ENCODE results near the gene ARL11. TPM values are rescaled to one million over a fixed set of nuclear protein-coding genes. Genes with fewer than 3 reads are reported as not detected.
A peak's percentile ranks its signal among the peaks of the same experiment; 100 is the strongest.

The ARL11 gene
- total RNA-seq, 1 donor from 2014 or later: 0.06 TPM

DNA sequence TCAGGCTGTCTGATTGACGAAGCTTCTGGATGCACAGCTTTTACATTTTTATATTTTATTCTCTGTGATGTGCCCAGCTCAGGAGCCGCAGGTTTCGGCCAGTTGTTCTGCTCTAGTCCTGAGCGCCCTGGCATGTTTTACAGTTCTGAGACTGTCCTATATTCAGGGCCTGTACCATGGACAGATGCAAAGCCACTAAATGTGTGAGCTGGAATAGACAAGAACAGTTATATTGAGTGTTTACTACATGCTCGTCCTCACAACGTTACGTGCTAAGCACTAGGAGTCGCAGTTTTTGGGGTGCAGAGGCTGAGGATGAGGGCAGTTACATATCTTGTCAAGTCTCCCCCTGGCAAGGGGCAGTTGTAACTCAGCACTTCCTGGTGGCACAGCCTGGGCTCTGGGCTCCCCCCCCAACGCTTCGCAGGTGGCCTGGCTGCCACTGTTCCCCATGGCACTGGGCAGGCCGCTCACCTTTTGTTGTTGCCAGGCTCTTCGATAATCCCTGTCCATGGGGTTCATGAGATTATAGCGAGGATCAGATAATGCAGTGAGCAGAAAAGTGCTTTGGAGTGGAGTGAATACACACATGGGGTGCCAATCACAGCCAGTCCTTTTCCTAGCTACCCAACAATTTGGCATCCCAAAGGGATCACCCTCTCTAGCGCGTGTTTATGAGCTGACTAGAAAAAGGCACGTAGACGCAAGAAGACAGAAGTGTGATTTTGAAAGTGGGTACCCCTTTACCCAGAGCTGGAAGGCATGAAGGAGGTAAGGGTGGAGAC lies 23.5 kb downstream of the ARL11 start:
- no peak overlapping the region for H3K4me3 ChIP-seq (ENCODE audit: low read depth, low read length)
- no peak for DNase-seq (ENCODE audit: low read depth)
- TF ChIP-seq, protein P1, sequence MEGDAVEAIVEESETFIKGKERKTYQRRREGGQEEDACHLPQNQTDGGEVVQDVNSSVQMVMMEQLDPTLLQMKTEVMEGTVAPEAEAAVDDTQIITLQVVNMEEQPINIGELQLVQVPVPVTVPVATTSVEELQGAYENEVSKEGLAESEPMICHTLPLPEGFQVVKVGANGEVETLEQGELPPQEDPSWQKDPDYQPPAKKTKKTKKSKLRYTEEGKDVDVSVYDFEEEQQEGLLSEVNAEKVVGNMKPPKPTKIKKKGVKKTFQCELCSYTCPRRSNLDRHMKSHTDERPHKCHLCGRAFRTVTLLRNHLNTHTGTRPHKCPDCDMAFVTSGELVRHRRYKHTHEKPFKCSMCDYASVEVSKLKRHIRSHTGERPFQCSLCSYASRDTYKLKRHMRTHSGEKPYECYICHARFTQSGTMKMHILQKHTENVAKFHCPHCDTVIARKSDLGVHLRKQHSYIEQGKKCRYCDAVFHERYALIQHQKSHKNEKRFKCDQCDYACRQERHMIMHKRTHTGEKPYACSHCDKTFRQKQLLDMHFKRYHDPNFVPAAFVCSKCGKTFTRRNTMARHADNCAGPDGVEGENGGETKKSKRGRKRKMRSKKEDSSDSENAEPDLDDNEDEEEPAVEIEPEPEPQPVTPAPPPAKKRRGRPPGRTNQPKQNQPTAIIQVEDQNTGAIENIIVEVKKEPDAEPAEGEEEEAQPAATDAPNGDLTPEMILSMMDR (conservative IDR thresholded peaks at IDR 0.05; ENCODE audit: low read depth, low read length): no peak

DNA sequence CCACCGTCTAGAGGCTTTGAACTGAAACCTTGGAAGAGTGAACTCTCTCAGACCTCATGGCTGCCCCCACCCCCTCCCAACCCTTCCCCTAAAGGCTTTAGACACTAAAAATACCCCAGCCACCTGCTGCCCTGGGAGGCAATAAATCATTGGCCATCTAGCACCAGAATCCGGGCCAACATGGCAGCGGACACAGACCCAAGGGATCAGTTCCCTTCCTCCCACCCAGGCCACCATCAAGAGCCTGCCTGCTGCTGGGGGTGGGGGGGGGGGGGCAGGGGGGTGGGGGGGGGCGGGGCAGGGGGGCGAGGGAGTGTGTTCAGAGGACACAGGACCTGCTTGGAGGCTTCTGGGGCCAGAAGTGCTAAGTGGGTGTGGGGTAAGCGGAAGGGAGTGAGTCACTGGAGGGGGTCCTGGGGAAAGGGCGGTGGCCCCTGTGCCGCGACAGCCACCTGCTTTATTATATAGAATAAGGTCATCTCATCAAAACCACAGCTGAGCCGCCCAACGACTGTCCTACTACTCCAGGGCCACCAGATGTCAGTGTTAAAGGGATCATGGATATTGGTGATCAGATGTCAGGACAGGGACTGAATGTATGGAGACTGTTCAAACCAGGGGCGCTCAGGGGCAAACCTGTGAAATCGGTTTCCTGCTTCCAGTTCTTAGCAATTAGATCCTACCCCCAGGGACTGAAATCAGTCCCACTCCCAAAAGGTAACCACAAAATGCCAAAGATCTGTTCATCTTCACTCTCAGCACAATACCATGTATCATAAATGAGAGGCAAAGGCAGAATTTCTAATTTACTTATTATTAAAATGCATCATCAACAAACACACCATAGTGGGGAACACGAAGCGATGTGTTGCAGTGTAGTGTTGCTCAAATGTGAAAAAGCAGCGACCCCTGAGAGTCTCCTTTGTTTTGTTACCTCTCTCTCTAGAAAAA lies 24.3 kb downstream of the ARL11 start:
- TF ChIP-seq, protein P1 (conservative IDR thresholded peaks at IDR 0.05; ENCODE audit: low read depth, low read length): peak; percentile 61
- no peak for DNase-seq (ENCODE audit: low read depth)
- no peak overlapping the region for H3K4me3 ChIP-seq (ENCODE audit: low read depth, low read length)

DNA sequence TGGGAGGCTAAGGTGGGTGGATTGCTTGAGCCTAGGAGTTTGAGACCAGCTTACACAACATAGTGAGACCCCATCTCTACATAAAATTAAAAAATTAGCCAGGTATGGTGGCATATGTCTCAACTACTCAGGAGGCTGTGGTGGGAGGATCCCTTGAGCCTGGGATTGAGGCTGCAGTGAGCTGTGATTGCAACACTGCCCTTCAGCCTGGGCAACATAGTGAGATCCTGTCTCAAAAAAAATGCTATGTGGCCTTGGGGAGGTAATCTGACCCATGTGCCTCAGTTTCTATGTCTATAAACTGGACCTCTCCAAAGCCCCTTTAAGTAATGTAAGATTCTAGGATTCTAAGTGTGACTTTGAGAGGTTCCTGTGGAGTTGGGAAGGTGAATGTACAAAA lies 25.2 kb downstream of the ARL11 start:
- TF ChIP-seq, protein P1 (conservative IDR thresholded peaks at IDR 0.05; ENCODE audit: low read depth, low read length): no peak
- no peak for DNase-seq (ENCODE audit: low read depth)
- H3K4me3 ChIP-seq (ENCODE audit: low read depth, low read length): no peak overlapping the region

DNA sequence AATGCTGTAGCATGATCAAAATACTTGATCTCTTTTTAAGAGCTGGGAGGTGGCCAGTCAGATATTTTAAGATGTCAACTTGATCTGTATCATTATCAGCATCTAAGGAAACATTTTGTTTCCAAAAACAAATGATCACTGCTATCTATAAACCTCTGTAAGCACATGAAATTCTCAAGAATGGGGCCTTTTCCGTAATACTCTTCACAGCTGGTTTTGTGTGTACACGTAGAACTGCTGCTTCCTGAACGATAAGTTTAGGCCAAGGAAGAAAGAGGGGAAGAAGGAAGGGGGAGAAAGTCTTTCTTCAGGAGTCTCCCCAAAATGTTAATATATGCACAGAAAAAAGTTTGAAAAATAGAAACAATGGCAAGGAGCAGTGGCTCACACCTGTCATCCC lies 25.7 kb downstream of the ARL11 start:
- TF ChIP-seq, protein P1 (conservative IDR thresholded peaks at IDR 0.05; ENCODE audit: low read depth, low read length): no peak
- no peak overlapping the region for H3K4me3 ChIP-seq (ENCODE audit: low read depth, low read length)
- no peak for DNase-seq (ENCODE audit: low read depth)

DNA sequence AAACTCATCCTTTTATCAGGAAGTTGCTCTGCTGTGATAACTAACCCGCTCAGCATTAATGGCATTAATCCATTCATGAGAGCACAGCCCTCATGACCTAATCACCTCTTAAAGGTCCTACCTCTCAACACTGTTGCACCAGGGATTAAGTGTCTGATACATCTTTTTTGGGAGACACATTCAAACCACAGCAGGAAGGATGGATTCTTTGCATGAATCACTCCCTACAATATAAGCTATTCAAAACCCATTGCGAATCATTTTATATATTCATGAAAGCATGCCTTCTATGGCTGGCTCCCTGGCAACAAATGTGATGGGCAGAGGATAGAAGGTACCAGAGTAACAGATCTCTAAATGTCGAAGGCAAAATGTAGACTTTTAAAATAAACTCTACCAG lies 27.6 kb downstream of the ARL11 start:
- no peak overlapping the region for H3K4me3 ChIP-seq (ENCODE audit: low read depth, low read length)
- no peak for DNase-seq (ENCODE audit: low read depth)
- TF ChIP-seq, protein P1 (conservative IDR thresholded peaks at IDR 0.05; ENCODE audit: low read depth, low read length): no peak

DNA sequence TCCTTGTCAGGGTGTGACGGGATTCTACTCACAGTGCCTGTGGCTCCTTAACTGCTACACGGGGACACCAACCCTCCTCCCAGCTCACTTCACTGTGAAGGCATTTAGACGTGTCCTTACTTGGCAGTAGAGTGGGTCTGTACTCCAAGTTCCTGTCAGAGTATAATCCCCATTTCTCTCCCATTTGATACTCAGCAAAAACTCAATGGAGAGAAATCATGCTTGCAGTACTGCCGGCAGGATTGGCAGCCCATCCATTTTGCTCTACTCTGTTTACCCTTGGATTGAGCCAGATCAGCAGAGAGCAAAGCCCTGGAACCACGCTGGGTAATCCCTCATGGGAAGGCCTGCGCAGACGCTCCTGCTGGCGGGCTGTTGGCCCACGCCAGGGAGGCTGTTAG lies 28.9 kb downstream of the ARL11 start:
- DNase-seq (ENCODE audit: low read depth): no peak
- TF ChIP-seq, protein P1 (conservative IDR thresholded peaks at IDR 0.05; ENCODE audit: low read depth, low read length): no peak
- no peak overlapping the region for H3K4me3 ChIP-seq (ENCODE audit: low read depth, low read length)

Data from epithelial cell of proximal tubule (primary cell).